ENCODE results near the gene ACTG1.

DNA sequence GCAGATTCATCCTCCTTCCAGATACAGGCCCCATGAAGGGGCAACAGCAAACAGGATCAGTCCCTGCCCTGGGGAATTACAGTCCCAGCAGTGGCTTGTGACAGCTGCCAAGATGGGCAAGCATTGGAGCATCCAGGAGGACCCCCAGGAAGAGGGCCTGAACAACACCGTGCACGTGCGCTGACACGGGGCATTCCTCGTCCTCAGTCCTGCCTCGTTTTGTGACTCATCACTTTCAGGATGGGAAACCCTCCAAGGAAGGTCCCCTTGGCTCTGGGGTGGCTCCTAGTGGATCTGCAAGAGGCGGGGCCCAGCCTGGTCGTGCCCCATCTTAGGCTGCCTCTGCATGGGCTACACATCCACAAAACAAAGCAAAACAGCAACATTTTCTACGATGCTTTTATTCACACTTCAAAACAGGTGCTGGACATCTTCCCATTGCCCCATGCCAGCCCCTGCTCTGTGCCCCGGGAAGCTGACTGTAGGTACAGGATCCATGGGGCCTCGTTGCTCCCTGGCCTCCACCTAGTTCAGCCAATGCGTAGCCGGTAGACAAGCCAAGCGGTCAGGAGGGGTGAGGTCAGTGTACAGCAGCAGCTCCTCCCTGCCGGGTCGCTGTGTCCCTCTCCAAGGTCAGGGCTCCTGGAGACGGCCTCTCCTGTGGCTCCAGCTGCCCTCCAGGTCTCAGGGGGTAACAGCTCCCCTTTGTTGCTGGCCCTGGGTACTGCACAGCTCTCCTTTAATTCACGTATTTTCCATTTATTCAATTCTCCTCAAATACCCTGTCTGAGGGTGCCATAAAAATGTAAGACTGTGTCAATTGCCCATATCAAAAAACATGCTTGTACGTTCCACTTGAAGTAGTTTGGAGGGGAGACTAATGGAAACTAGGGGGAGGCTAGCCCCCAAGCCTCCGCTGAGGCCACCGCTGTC lies 32.2 kb downstream of the ACTG1 start:
- TF ChIP-seq CTCF (IDR thresholded peaks at IDR 0.05) (no peak), EZH2 (IDR thresholded peaks at IDR 0.05; ENCODE audit: borderline replicate concordance, insufficient read depth, low read depth, low read length, poor library complexity, severe bottlenecking) (no peak)

Measured in B cell (primary cell).